GM10847 (cell line): ENCODE data around the gene MRPS5.

Experiments
- POLR2A ChIP-seq: IDR thresholded peaks from 2 replicates; pipeline ENCODE4 v1.6.1; 2011; ENCODE audit not compliant: insufficient read length; ENCODE audit errors: extremely low read depth

MRPS5 gene

DNA sequence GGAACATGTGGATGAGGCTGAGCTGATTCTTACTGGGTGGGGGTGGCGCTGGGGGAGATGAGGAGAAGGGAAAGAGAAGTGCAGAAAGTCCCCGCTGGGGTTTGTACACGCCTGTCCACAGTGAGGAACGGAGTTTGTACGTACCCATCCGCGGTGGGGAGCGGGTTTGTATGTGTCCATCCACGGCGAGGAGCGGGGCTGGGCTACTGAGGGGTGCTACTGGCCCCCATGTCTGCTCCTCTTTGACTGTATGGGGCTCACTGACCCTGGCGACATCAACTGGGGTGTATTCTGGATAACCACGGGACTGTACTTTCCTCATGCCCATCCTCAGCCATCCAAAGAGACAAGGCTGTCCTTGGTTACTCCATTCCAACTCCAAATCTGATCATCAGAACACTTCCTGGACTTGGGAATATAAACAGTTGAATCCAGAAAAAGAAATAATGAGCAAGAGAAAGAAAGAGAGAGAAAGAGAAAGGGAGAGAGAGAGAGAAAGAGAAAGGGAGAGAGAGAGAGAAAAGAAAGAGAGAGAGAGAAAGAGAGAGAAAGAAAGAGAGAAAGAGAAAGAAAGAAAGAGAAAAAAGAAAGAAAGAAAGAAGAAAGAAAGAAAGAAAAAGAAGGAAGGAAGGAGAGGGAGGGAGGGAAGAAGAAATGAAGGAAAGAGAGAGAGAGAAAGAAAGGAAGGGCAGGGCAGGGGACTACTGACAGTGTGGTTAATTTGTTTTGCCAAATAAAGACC lies 75.1 kb downstream of the MRPS5 start:
- TF ChIP-seq POLR2A = no peak

GRCh38 chr2:95044601-95045000 lies 77.0 kb downstream of the MRPS5 start:
- TF ChIP-seq POLR2A = no peak

DNA sequence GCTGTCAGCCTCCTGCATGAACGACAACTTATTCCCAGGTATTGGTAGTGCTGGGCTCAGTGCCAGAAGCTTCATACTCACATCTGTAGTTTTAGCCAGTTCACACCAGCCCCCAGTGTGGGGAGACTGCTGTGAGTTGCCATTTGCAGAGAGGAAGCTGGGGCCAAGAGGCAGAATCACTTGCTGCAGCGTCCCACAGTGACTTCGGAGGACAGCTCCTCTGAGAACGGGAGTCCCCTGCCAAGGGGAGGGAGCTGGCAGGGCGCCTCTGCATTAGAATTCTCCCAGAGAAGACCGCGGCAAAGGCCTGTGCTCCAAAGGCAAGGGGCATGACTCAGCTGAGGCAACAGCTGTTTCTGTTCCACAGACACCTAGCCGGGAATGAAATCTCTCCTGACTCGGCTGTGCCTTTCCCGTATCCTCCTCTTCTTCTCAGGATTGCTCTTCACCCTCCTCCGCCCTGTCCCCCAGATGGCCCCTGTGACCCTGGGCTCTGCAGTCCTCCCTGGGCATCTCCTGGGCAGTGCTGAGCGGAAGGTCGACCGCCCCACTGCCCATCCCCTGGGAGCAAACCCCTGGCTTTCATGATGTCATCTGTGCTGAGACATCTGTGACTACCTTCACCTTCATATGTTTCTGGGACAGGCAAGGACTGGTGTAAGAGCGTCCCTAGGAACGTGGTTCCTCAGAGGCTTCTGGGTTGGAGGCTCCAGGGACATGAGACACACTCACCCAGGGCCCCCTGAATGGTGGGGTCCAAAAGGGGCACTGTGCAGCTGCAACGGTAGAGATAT lies 78.1 kb downstream of the MRPS5 start:
- TF ChIP-seq POLR2A = no peak

GRCh38 chr2:95042472-95043271 lies 78.9 kb downstream of the MRPS5 start:
- no peak for TF ChIP-seq POLR2A

DNA sequence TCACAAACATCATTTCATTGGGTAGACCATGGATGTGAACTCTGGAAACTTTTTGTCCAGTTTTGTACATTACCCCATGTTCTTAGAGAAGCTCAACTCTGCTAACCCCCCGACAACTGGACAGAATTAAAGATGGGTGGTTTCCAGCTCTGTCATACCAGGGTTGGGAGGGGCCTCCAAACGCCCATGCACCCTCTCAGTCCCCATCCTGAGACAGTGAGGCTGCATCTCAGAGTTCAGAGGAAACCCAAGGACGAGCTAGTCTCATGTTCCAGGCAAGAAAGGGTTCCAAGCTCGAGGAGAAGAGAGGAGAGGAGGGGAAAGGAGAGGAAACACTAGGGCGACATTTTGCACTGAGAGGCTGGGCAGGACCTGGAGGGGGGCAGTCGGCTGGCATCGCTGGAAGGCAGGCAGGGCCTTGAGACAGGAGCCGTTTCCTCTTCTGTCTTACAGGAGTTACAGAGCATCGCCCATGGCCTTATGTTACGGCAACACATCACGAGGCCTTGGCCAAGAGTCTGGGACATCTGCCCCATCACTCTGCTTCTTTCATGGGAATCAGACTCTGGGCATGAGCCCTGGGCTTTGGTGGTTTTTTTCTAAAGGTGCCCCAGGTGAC lies 79.7 kb downstream of the MRPS5 start:
- no peak for TF ChIP-seq POLR2A

DNA sequence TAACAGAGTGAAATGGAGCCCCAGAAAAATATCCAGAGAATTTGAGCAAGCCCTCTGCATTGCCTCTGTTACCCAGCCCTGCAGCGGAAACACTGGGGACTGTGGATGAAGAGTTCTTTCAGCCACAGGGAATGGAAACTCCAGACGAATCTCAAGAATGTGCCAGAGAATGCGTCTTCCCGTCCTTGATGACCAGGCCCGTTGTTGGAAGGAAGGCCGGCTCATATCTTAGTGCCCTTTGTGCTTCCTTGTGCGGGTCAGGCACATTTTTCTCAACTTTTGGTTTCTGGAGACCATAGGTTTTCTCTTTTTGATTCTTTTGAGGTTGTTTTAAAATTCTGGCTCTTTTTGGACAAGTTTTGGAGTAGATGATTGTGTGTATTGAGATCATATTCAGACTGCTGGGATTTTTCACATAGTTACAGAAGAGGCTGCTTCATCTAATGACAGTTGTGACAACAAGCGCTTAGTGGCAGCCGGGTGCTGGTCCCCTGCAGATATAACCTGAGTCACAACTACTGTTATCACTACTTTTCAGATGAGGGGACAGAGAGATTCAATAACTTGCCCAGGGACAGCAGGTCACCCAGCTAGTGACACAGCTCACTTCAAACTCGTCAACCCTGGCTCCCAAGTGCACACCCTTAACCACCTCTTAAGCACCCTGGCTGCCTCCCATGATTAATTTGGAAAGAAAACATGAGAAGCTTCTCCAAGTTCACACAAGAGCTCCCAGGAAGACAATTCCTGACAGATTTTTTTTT lies 80.4 kb downstream of the MRPS5 start:
- TF ChIP-seq POLR2A = no peak

DNA sequence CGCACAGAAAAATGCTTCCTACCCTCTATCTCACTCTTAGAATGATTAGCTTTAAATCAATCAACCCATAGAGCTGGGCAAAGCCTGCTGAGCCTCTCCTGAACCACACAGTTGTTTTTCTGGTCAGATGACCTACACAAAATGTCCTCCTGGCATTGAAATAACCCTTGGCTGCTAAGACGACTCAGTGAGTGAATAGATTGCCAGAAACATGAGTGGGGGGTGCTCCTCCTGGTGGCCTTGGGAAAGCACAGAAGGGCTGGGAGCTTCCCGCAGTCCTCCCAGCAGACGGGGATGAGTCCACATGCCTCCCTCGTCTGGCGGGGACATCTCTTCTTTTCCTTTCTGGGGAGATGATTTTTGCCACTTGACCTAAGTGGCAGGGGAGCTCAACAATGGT lies 81.2 kb downstream of the MRPS5 start:
- TF ChIP-seq POLR2A = no peak

- no peak for TF ChIP-seq POLR2A
Observed at GRCh38 chr2:95039978-95040377, 81.6 kb downstream of the MRPS5 start.

DNA sequence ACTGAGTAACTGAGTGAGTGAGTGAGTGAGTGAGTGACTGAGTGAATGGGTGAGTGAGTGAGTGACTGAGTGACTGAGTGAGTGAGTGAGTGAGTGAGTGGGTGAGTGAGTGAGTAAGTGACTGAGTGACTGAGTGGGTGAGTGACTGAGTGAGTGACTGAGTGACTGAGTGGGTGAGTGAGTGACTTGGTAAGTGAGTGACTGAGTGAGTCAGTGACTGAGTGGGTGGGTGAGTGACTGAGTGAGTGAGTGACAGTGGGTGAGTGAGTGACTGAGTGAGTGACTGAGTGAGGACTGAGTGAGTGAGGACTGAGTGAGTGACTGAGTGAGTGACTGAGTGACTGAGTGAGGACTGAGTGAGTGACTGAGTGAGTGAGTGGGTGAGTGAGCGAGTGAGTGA lies 82.2 kb downstream of the MRPS5 start:
- no peak for TF ChIP-seq POLR2A

GRCh38 chr2:95038635-95039298 lies 82.8 kb downstream of the MRPS5 start:
- no peak for TF ChIP-seq POLR2A

DNA sequence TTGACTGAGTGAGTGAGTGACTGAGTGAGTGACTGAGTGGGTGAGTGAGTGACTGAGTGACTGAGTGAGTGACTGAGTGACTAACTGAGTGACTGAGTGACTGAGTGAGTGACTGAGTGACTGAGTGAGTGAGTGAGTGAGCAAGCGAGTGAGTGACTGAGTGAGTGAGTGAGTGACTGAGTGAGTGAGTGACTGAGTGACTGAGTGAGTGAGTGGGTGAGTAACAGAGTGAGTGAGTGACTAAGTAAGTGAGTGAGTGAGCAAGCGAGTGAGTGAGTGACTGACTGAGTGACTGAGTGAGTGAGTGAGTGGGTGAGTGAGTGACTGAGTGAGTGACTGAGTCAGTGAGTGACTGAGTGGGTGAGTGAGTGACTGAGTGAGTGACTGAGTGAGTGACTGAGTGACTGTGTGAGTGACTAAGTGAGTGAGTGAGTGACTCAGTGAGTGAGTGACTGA lies 84.2 kb downstream of the MRPS5 start:
- no peak for TF ChIP-seq POLR2A

GRCh38 chr2:95036596-95037383 lies 84.8 kb downstream of the MRPS5 start:
- no peak for TF ChIP-seq POLR2A
